ENCODE results near the gene FOXP1. TPM values are rescaled to one million over a fixed set of nuclear protein-coding genes. Genes with fewer than 3 reads are reported as not detected.

Gene FOXP1
- total RNA-seq, 1 experiment from 2014 or later, result 75.3 TPM

- no peak overlapping the region for H4K91ac ChIP-seq (ENCODE audit: insufficient read length, low read depth, low read length)
- TF ChIP-seq CTCF (conservative IDR thresholded peaks at IDR 0.05), result no peak
- H3K27ac ChIP-seq (ENCODE audit: insufficient read length, low read depth, low read length), result no peak overlapping the region
- no peak overlapping the region for H2AFZ ChIP-seq (ENCODE audit: low read length)
- H3K27me3 ChIP-seq (ENCODE audit: insufficient read depth, low read length), result no peaks in the 10 kb centered on the region
- no peak overlapping the region for H2BK5ac ChIP-seq (ENCODE audit: insufficient read length, low read length)
- no peak overlapping the region for H3K23ac ChIP-seq (ENCODE audit: insufficient read length, low read depth, low read length)
- H3K4me1 ChIP-seq (ENCODE audit: insufficient read depth, low read length), result peaks cover 9% of the 10 kb centered on the region; the same call in 1 of the 2 replicates
- no peak overlapping the region for H2AK5ac ChIP-seq (ENCODE audit: insufficient read length, low read length)
- H3K27me3 Mint-ChIP-seq (ENCODE audit: low read depth), result no peaks in the 10 kb centered on the region
- no peak overlapping the region for H3K4ac ChIP-seq (ENCODE audit: low read depth, low read length)
- no peak overlapping the region for H4K8ac ChIP-seq (replicated peaks; ENCODE audit: insufficient read length, low read depth, low read length)
- no peaks in the 10 kb centered on the region for H3K23me2 ChIP-seq (ENCODE audit: insufficient read length, low read depth, low read length, poor library complexity, severe bottlenecking)
- DNase-seq, result no peak
- H3K4me1 Mint-ChIP-seq, result peaks cover 89 to 92% of the 10 kb centered on the region in 2 experiments
- H2BK120ac ChIP-seq (ENCODE audit: low read depth, low read length, poor library complexity, severe bottlenecking), result no peak overlapping the region
- H3K4me2 ChIP-seq (ENCODE audit: insufficient read depth, insufficient read length, low read length), result no peak overlapping the region
- no peaks in the 10 kb centered on the region; a peak in 1 of 5 replicates for H3K9me3 Mint-ChIP-seq
- no peak overlapping the region for H3K4me3 Mint-ChIP-seq
- H3T11ph ChIP-seq (ENCODE audit: low read length), result no peak overlapping the region
- no CpG with 5 or more reads among the region's 5 CpGs for WGBS (ENCODE audit: extremely low coverage, insufficient read length, low lambda C conversion rate)
- no peaks in the 10 kb centered on the region for H4K20me1 ChIP-seq (ENCODE audit: control insufficient read depth, insufficient read depth, insufficient read length)
- no peak overlapping the region for H4K5ac ChIP-seq (ENCODE audit: insufficient read length, low read depth, low read length)
- H2BK20ac ChIP-seq (ENCODE audit: low read depth, low read length, poor library complexity, severe bottlenecking), result no peak overlapping the region
- no peak overlapping the region for H3K18ac ChIP-seq (ENCODE audit: insufficient read length, low read depth, low read length)
- H3K56ac ChIP-seq (ENCODE audit: insufficient read length, low read depth, low read length), result no peak overlapping the region
- no peaks in the 10 kb centered on the region for H3K79me2 ChIP-seq (ENCODE audit: insufficient read depth, low read length)
- no peak overlapping the region for H3K14ac ChIP-seq (ENCODE audit: insufficient read depth, low read length)
- H2BK12ac ChIP-seq (ENCODE audit: insufficient read length, low read depth, low read length), result no peak overlapping the region
- peaks cover 0 to 10% (median 9%) of the 10 kb centered on the region in 3 experiments; a peak in 4 of 7 replicates for H3K36me3 Mint-ChIP-seq (ENCODE audit: insufficient read depth in 1 of 3, low read depth in 3 of 3)
- H3K9me3 ChIP-seq (ENCODE audit: control insufficient read depth, low read depth, low read length), result no peaks in the 10 kb centered on the region
- no peaks in the 10 kb centered on the region for H3K79me1 ChIP-seq (ENCODE audit: insufficient read depth, low read depth, low read length, poor library complexity, severe bottlenecking)
- H3K27ac Mint-ChIP-seq, result no peak overlapping the region; a peak in 1 of 7 replicates
- no peak overlapping the region for H3K9ac ChIP-seq (ENCODE audit: extremely low read depth, insufficient read length, low read length)
- no peak overlapping the region for H2BK15ac ChIP-seq (ENCODE audit: low read depth, low read length)
These were observed 527.2 kb downstream of the FOXP1 start for GRCh38 chr3:71056327-71056726.

All from H9 (cell line).